ENCODE measurements around the gene MIGA2.

MIGA2 gene

GRCh38 chr9:129012343-129012742 is 24.1 kb upstream of the MIGA2 start:
- Histone ChIP-seq H3K4me1 (ENCODE audit: insufficient read depth, low read length) (peaks cover under 1% of the 10 kb centered on the region), H3K27me3 (ENCODE audit: control insufficient read depth in 1 of 2, insufficient read depth in 2 of 2, low read length in 2 of 2) (no peaks in the 10 kb centered on the region), H3K36me3 (ENCODE audit: insufficient read depth, low read length) (peaks cover 53% of the 10 kb centered on the region), H3K4me3 (ENCODE audit: low read depth in 1 of 2, low read length in 2 of 2) (no peak overlapping the region), H3K9me3 (ENCODE audit: low read length) (no peaks in the 10 kb centered on the region), H3K27ac (ENCODE audit: low read depth, low read length) (no peak overlapping the region), H3K9ac (ENCODE audit: low read length) (no peak overlapping the region)

DNA sequence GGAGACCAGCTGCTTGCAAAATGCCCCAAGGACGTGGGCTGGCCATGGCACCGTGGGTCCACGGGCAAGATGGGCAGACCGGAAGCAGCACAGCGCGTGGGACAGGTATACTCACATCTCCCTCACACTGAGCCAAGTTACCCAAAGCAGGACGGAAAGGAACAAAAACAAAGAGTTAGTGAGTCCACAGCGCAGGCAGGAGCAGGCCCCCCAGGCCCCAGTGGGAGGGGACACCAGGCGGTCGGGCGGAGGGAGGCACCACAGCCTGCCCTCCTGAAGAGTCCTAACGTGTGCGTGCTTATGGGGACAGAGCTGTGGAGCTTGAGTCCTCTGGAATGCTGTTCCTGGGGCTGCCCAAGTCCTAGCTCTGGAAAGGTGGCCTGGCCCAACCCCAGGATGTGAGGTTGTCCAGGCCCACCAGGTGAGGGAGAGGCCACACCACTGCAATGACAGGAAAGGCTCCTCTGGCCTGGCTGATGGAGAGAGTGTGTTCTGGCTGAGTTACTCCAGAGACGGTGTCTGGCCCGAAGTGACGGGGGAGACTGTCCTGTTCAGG is 23.5 kb upstream of the MIGA2 start:
- peaks cover 53% of the 10 kb centered on the region for H3K36me3 ChIP-seq (ENCODE audit: insufficient read depth, low read length)
- no peak overlapping the region for H3K9ac ChIP-seq (ENCODE audit: low read length)
- H3K27me3 ChIP-seq (ENCODE audit: control insufficient read depth in 1 of 2, insufficient read depth in 2 of 2, low read length in 2 of 2), result no peaks in the 10 kb centered on the region
- H3K4me3 ChIP-seq (ENCODE audit: low read depth in 1 of 2, low read length in 2 of 2), result no peak overlapping the region
- no peak overlapping the region for H3K27ac ChIP-seq (ENCODE audit: low read depth, low read length)
- no peaks in the 10 kb centered on the region for H3K4me1 ChIP-seq (ENCODE audit: insufficient read depth, low read length)
- no peaks in the 10 kb centered on the region for H3K9me3 ChIP-seq (ENCODE audit: low read length)

DNA sequence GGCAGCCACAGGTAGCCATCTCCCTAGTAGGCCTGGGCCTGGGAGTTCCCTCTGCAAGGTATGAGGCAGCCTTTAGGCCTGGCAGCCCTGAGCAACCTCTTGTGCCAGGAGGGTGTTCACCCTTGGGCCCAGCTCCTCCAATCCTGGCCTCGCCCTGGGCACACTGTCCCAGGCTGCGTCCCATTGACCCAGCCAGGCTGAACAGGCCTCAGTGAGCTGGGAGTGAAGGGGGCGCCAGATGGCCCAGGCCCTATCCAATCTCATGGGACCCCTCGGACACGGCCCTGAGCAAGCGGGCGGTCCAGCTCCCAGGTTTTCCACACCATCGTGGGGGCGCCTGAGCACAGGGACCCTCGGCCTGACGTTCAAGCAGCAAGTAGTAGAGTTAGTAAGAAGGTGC is 22.8 kb upstream of the MIGA2 start:
- H3K9ac ChIP-seq (ENCODE audit: low read length), result no peak overlapping the region
- H3K4me3 ChIP-seq (ENCODE audit: low read depth in 1 of 2, low read length in 2 of 2), result no peak overlapping the region
- H3K36me3 ChIP-seq (ENCODE audit: insufficient read depth, low read length), result peaks cover 46% of the 10 kb centered on the region
- no peaks in the 10 kb centered on the region for H3K9me3 ChIP-seq (ENCODE audit: low read length)
- no peaks in the 10 kb centered on the region for H3K27me3 ChIP-seq (ENCODE audit: control insufficient read depth in 1 of 2, insufficient read depth in 2 of 2, low read length in 2 of 2)
- H3K4me1 ChIP-seq (ENCODE audit: insufficient read depth, low read length), result no peaks in the 10 kb centered on the region
- no peak overlapping the region for H3K27ac ChIP-seq (ENCODE audit: low read depth, low read length)

- no peaks in the 10 kb centered on the region for H3K9me3 ChIP-seq (ENCODE audit: low read length)
- H3K4me3 ChIP-seq (ENCODE audit: low read depth in 1 of 2, low read length in 2 of 2), result no peak overlapping the region
- no peaks in the 10 kb centered on the region for H3K27me3 ChIP-seq (ENCODE audit: control insufficient read depth in 1 of 2, insufficient read depth in 2 of 2, low read length in 2 of 2)
- H3K4me1 ChIP-seq (ENCODE audit: insufficient read depth, low read length), result no peaks in the 10 kb centered on the region
- H3K9ac ChIP-seq (ENCODE audit: low read length), result no peak overlapping the region
- no peak overlapping the region for H3K27ac ChIP-seq (ENCODE audit: low read depth, low read length)
- peaks cover 45% of the 10 kb centered on the region for H3K36me3 ChIP-seq (ENCODE audit: insufficient read depth, low read length)
Observed at GRCh38 chr9:129014124-129014523, 22.3 kb upstream of the MIGA2 start.

- Histone ChIP-seq H3K36me3 (ENCODE audit: insufficient read depth, low read length) (peaks cover 45% of the 10 kb centered on the region), H3K4me1 (ENCODE audit: insufficient read depth, low read length) (no peaks in the 10 kb centered on the region), H3K27me3 (ENCODE audit: control insufficient read depth in 1 of 2, insufficient read depth in 2 of 2, low read length in 2 of 2) (no peaks in the 10 kb centered on the region), H3K9ac (ENCODE audit: low read length) (no peak overlapping the region), H3K4me3 (ENCODE audit: low read depth in 1 of 2, low read length in 2 of 2) (no peak overlapping the region), H3K27ac (ENCODE audit: low read depth, low read length) (no peak overlapping the region), H3K9me3 (ENCODE audit: low read length) (no peaks in the 10 kb centered on the region)
Observed at GRCh38 chr9:129014608-129015007, 21.8 kb upstream of the MIGA2 start.

DNA sequence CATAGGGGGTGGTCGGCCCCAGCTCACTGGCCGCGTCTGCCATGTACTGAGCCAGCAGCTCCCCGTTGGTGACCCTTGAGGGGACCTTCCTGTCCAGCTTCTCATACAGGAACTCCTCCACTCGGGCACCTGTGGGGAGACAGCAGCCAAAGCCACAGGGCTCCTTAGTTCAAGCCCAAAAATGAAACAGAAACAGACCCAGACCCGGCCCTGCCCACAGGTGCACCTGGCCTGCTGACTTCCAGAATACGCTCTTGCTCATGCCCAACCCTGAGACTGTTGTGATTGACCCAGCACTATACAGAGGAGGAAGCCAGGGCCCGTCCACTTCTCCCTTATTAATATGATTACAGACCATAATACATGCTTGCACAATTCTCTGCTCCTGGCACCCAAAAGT is 15.3 kb upstream of the MIGA2 start:
- H3K4me1 ChIP-seq (ENCODE audit: insufficient read depth, low read length), result peaks cover 19% of the 10 kb centered on the region
- no peak overlapping the region for H3K9ac ChIP-seq (ENCODE audit: low read length)
- H3K27ac ChIP-seq (ENCODE audit: low read depth, low read length), result no peak overlapping the region
- H3K27me3 ChIP-seq (ENCODE audit: control insufficient read depth in 1 of 2, insufficient read depth in 2 of 2, low read length in 2 of 2), result no peaks in the 10 kb centered on the region
- no peaks in the 10 kb centered on the region for H3K36me3 ChIP-seq (ENCODE audit: insufficient read depth, low read length)
- H3K4me3 ChIP-seq (ENCODE audit: low read depth in 1 of 2, low read length in 2 of 2), result no peak overlapping the region
- no peaks in the 10 kb centered on the region for H3K9me3 ChIP-seq (ENCODE audit: low read length)

DNA sequence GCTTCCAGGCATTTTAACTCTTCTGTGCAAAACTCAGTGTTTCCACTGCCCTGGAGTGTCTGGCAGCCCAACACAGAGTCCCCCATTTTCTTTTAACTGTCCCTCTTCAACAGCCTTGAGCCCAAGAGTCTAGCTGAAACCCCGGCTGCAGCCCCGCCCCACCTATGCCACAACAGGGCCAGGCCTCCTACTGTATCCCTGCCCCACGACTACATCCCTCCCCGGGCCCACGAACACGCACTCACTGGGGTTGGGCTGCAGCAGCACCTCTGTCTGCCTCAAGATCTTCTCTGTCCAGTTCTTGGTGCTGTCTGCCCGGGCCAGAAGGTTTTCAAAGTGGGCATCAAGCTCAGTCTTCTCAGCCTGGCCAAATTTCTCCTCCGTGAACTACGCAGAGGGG is 14.4 kb upstream of the MIGA2 start:
- H3K9ac ChIP-seq (ENCODE audit: low read length), result no peak overlapping the region
- H3K9me3 ChIP-seq (ENCODE audit: low read length), result no peaks in the 10 kb centered on the region
- H3K27ac ChIP-seq (ENCODE audit: low read depth, low read length), result no peak overlapping the region
- H3K36me3 ChIP-seq (ENCODE audit: insufficient read depth, low read length), result no peaks in the 10 kb centered on the region
- H3K27me3 ChIP-seq (ENCODE audit: control insufficient read depth in 1 of 2, insufficient read depth in 2 of 2, low read length in 2 of 2), result no peaks in the 10 kb centered on the region
- no peak overlapping the region for H3K4me3 ChIP-seq (ENCODE audit: low read depth in 1 of 2, low read length in 2 of 2)
- H3K4me1 ChIP-seq (ENCODE audit: insufficient read depth, low read length), result peaks cover 28% of the 10 kb centered on the region

DNA sequence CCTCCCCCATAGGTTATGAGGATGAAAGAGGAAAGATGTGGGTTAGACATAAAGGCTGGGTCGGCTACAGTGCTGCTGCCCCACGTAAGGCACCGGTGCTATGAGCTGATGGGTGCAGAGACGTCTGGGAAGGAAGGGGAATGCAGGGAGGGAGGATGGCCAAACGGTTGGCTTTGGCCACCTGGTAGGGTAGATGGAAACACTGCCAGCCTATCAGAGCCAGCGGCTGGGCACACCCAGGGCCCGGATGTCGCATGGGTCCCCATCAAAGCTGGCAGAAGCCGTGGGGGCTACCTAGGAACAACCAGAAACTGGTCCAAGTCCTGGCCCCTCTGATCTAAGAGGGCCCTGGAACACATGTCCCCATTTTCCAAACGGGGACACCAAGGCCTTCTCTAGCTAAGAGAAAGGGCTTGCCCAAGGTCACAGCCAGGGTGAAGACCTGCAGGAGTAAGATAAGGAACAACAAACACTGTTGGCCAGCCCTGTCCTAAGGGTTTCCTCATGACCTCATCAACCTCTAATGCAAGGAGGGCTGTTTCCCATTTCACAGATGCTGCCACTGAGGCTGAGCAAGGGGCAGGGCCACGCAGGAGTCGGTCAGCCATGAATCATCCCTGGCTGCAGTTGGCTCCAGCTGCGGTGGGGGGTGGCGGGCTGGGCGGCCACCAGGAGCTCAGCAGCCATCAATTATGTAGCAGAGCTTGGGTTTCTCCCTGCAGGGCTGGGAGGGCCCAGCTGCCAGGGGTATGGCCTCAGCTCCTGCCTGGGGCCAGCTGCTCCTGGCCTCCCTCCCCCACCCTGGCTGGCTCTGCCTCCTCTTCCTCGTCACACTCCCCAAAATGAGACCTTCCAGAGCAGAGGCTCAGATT is 13.2 kb upstream of the MIGA2 start:
- Histone ChIP-seq H3K27ac (ENCODE audit: low read depth, low read length) (peak overlapping the region; percentile 23), H3K4me3 (ENCODE audit: low read depth in 1 of 2, low read length in 2 of 2) (no peak overlapping the region), H3K27me3 (ENCODE audit: control insufficient read depth in 1 of 2, insufficient read depth in 2 of 2, low read length in 2 of 2) (no peaks in the 10 kb centered on the region), H3K9ac (ENCODE audit: low read length) (no peak overlapping the region), H3K9me3 (ENCODE audit: low read length) (no peaks in the 10 kb centered on the region), H3K36me3 (ENCODE audit: insufficient read depth, low read length) (no peaks in the 10 kb centered on the region), H3K4me1 (ENCODE audit: insufficient read depth, low read length) (peaks cover 32% of the 10 kb centered on the region)

DNA sequence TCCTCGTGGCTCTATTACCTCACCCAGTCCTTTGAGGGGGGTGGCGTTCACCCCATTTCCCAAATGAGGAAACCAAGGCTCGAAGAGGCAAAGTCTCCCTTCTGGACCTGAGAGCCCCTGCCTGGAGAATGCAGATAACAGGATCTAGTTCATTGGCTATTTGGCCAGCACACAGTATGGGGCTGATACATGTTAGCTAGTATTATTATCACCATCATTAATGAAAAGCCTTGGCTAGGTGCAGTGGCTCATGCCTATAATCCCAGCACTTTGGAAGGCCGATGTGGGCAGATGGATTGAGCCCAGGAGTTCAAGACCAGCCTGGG is 12.6 kb upstream of the MIGA2 start:
- Histone ChIP-seq H3K27ac (ENCODE audit: low read depth, low read length) (peak overlapping the region; percentile 35), H3K9ac (ENCODE audit: low read length) (no peak overlapping the region)

GRCh38 chr9:129026442-129027223 is 9.8 kb upstream of the MIGA2 start:
- no peaks in the 10 kb centered on the region for H3K36me3 ChIP-seq (ENCODE audit: insufficient read depth, low read length)
- no peaks in the 10 kb centered on the region for H3K9me3 ChIP-seq (ENCODE audit: low read length)
- peak overlapping the region; percentile 64 for H3K27ac ChIP-seq (ENCODE audit: low read depth, low read length)
- H3K4me3 ChIP-seq (ENCODE audit: low read depth in 1 of 2, low read length in 2 of 2), result peak overlapping the region in 1 of 2 donors; percentile 67
- H3K9ac ChIP-seq (ENCODE audit: low read length), result no peak overlapping the region
- peaks cover 32% of the 10 kb centered on the region for H3K4me1 ChIP-seq (ENCODE audit: insufficient read depth, low read length)
- H3K27me3 ChIP-seq (ENCODE audit: control insufficient read depth in 1 of 2, insufficient read depth in 2 of 2, low read length in 2 of 2), result no peaks in the 10 kb centered on the region

More for the DNA sequence above, 12.6 kb upstream of the MIGA2 start:
- Histone ChIP-seq H3K4me3 (ENCODE audit: low read depth in 1 of 2, low read length in 2 of 2) (no peak overlapping the region), H3K9me3 (ENCODE audit: low read length) (no peaks in the 10 kb centered on the region), H3K27me3 (ENCODE audit: control insufficient read depth in 1 of 2, insufficient read depth in 2 of 2, low read length in 2 of 2) (no peaks in the 10 kb centered on the region), H3K36me3 (ENCODE audit: insufficient read depth, low read length) (no peaks in the 10 kb centered on the region), H3K4me1 (ENCODE audit: insufficient read depth, low read length) (peaks cover 32% of the 10 kb centered on the region)

- Histone ChIP-seq H3K36me3 (ENCODE audit: insufficient read depth, low read length) (no peaks in the 10 kb centered on the region), H3K27ac (ENCODE audit: low read depth, low read length) (peak overlapping the region; percentile 64), H3K27me3 (ENCODE audit: control insufficient read depth in 1 of 2, insufficient read depth in 2 of 2, low read length in 2 of 2) (no peaks in the 10 kb centered on the region), H3K4me3 (ENCODE audit: low read depth in 1 of 2, low read length in 2 of 2) (peak overlapping the region; percentile 67 to 73), H3K4me1 (ENCODE audit: insufficient read depth, low read length) (peaks cover 32% of the 10 kb centered on the region), H3K9me3 (ENCODE audit: low read length) (no peaks in the 10 kb centered on the region), H3K9ac (ENCODE audit: low read length) (peak overlapping the region; percentile 38)
Observed at GRCh38 chr9:129027224-129027684, 9.2 kb upstream of the MIGA2 start.

Measured in muscle layer of colon (tissue), 2 donors.